IPS-18c (cell line): ENCODE measurements around the gene PHLDB1.

ENCODE experiments used
- H3K4me3 ChIP-seq: 2 replicates; pipeline ENCODE4 v1.7.0; 2013; ENCODE audit warnings: low read depth, mild to moderate bottlenecking, low read length, moderate library complexity; ENCODE audit not compliant: insufficient read depth
- H3K9me3 ChIP-seq: one replicate; pipeline ENCODE4 v1.6.1; 2013; ENCODE audit warnings: mild to moderate bottlenecking, low read length, moderate library complexity; ENCODE audit not compliant: control insufficient read depth, insufficient read depth

The PHLDB1 gene

DNA sequence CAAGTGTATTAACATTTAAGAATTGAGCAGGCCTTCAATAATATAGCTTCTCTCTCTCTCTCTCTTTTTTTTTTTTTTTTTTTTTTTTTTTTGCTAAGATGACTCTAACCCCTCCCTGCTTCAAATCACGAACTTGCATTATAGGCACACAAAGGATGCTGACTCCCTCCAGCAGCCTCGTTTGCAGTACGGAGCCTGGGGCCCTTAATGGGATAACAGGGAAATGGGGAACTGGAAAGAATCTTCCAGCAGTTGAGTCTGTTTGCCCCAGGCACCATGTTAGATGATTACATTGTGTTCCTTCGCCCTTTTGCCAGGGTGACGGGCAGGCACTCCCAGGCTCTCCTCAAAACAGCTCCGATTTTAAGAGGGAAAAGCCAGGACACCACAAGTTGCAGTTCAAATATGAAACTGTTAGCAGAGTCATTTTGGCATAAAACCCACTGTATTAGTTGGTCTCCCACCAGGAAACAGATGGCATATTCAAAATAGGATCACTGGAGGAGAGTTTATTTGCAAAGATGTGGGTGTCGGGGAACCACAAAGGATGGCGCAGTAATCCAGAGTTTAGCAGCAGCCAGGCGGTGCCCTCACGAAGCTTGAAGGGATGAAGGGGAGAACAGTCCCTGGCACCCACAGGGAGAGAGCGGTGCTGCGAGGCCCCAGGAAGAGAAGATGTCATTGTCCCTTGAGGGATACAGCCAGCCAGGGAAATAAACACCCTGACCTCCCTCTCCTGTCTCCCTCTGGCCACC is 98.6 kb downstream of the PHLDB1 start:
- Histone ChIP-seq H3K4me3 (no peak overlapping the region), H3K9me3 (no peaks in the 10 kb centered on the region)

DNA sequence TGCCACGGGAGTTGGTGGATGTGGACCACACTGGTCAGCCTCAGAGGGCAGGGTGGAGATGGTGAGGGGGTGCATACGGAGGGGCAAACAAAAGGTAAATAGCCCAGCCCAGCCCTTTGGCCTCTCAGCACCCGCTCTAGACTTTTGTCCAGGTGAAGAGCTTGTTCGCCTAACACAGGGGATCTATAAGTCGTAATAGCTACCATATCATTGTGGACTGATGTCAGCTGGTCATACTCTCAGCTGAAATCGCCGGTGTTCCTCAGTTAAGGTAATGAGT is 99.1 kb downstream of the PHLDB1 start:
- Histone ChIP-seq H3K9me3 (no peaks in the 10 kb centered on the region), H3K4me3 (no peak overlapping the region)
